ENCODE measurements around the gene AOAH. TPM values are rescaled to one million over a fixed set of nuclear protein-coding genes. Genes with fewer than 3 reads are reported as not detected.

The AOAH gene
- total and polyA plus RNA-seq, 2 of the 4 experiments (the other 2 are of a cell fraction) = not detected

- H3K4me2 ChIP-seq (ENCODE audit: low read depth, low read length) = no peak overlapping the region
- no peak overlapping the region for H4K5ac ChIP-seq (ENCODE audit: low read depth, low read length)
- H2AK5ac ChIP-seq (ENCODE audit: low read depth, low read length) = no peak overlapping the region
- dilution Hi-C loops (cut with HindIII; ENCODE audit: low sequenced_read_pairs, unreplicated experiment) = no loop called here
- no CpG with 5 or more reads among the region's 3 CpGs for WGBS, 2 experiments (ENCODE audit: extremely low coverage in 2 of 2, insufficient read length in 1 of 2)
- H2BK20ac ChIP-seq (ENCODE audit: low read depth, low read length) = no peak overlapping the region
- peaks cover 2% of the 10 kb centered on the region for H3K27me3 ChIP-seq (ENCODE audit: control insufficient read depth, insufficient read depth, low read length)
- H3K23ac ChIP-seq (ENCODE audit: low read depth, low read length) = no peak overlapping the region
- H3K27ac ChIP-seq (ENCODE audit: insufficient read depth, low read length) = no peak overlapping the region
- ChIA-PET CTCF (no interaction called here), POLR2A (ENCODE audit: unreplicated experiment) (no interaction called here)
- no peak overlapping the region for H3K4me3 ChIP-seq (ENCODE audit: insufficient read depth, low read depth, low read length)
- H4K20me1 ChIP-seq (ENCODE audit: insufficient read depth, low read length) = no peaks in the 10 kb centered on the region
- H3K4me1 ChIP-seq (ENCODE audit: control insufficient read depth, insufficient read depth, low read length) = no peaks in the 10 kb centered on the region
- H3K9ac ChIP-seq (ENCODE audit: low read depth, low read length) = no peak overlapping the region
- in situ Hi-C loops (cut with MboI; ENCODE audit: low sequenced_read_pairs) = no loop called here
- TF ChIP-seq MAZ (IDR thresholded peaks at IDR 0.05; ENCODE audit: borderline replicate concordance, low read depth, low read length) (no peak), RFX5 (IDR thresholded peaks at IDR 0.05; ENCODE audit: low read depth, low read length) (no peak), RAD21 (IDR thresholded peaks at IDR 0.05; ENCODE audit: low read length) (no peak), CEBPB (IDR thresholded peaks at IDR 0.05; ENCODE audit: low read depth, low read length) (no peak), BHLHE40 (IDR thresholded peaks at IDR 0.05; ENCODE audit: low read depth, low read length) (no peak), CTCF (conservative IDR thresholded peaks at IDR 0.05; ENCODE audit: low read depth, low read length) (no peak), POLR2A (IDR thresholded peaks at IDR 0.05; ENCODE audit: low read depth, low read length) (no peak), RCOR1 (IDR thresholded peaks at IDR 0.05; ENCODE audit: insufficient replicate concordance, low read length) (no peak), NFE2L2 (IDR thresholded peaks at IDR 0.05; ENCODE audit: low read depth, low read length) (no peak), USF2 (IDR thresholded peaks at IDR 0.05; ENCODE audit: low read depth, low read length) (no peak), MXI1 (IDR thresholded peaks at IDR 0.05; ENCODE audit: borderline replicate concordance, low read depth, low read length) (no peak), ELK1 (IDR thresholded peaks at IDR 0.05; ENCODE audit: borderline replicate concordance, low read depth, low read length) (no peak), SMC3 (IDR thresholded peaks at IDR 0.05; ENCODE audit: low read depth, low read length) (no peak), CHD1 (IDR thresholded peaks at IDR 0.05; ENCODE audit: low read depth, low read length) (no peak)
- ATAC-seq (ENCODE audit: low read depth) (no peak), DNase-seq (peak; percentile 5)
- no peaks in the 10 kb centered on the region for H3K9me3 ChIP-seq (ENCODE audit: control insufficient read depth, insufficient read depth, low read length)
- no peaks in the 10 kb centered on the region; the same call in 1 of the 2 replicates for H3K9me1 ChIP-seq (ENCODE audit: insufficient read depth, low read length)
- no peak overlapping the region for H3K14ac ChIP-seq (replicated peaks; ENCODE audit: low read depth, low read length)
- no peak overlapping the region for H4K91ac ChIP-seq (ENCODE audit: insufficient read depth, low read depth, low read length)
- no peak overlapping the region for H2BK120ac ChIP-seq (ENCODE audit: low read depth, low read length)
- no peak overlapping the region for H2BK5ac ChIP-seq (ENCODE audit: low read depth, low read length, poor library complexity, severe bottlenecking)
- no peak overlapping the region for H3K18ac ChIP-seq (ENCODE audit: low read depth, low read length)
- H3K4ac ChIP-seq (ENCODE audit: low read depth, low read length) = no peak overlapping the region
- BruUV-seq (replicated peaks) = no TSS peak
- no peak overlapping the region for H2AK9ac ChIP-seq (replicated peaks; ENCODE audit: low read depth, low read length, poor library complexity)
- intact Hi-C loops (cut with micrococcal nuclease) = no loop called here
- no peak overlapping the region for H4K8ac ChIP-seq (ENCODE audit: low read depth in 2 of 2, low read length in 2 of 2)
- H3K79me1 ChIP-seq (ENCODE audit: low read depth in 1 of 2, low read length in 2 of 2) = no peaks in the 10 kb centered on the region
- no peak overlapping the region for H2AFZ ChIP-seq (replicated peaks; ENCODE audit: low read length, poor library complexity)
- H3K56ac ChIP-seq (ENCODE audit: extremely low read depth, insufficient read depth, low read length) = no peak overlapping the region
- no peaks in the 10 kb centered on the region for H3K36me3 ChIP-seq (ENCODE audit: control insufficient read depth, insufficient read depth, low read length)
- H2BK15ac ChIP-seq (ENCODE audit: low read depth, low read length) = no peak overlapping the region
These were observed 126.1 kb downstream of the AOAH start for GRCh38 chr7:36598054-36598674.

Data from IMR-90 (cell line).